ENCODE results near the gene SPATA31C1. TPM values are rescaled to one million over a fixed set of nuclear protein-coding genes. Genes with fewer than 3 reads are reported as not detected.

SPATA31C1 gene
- total RNA-seq, 1 experiment from 2014 or later: not detected

DNA sequence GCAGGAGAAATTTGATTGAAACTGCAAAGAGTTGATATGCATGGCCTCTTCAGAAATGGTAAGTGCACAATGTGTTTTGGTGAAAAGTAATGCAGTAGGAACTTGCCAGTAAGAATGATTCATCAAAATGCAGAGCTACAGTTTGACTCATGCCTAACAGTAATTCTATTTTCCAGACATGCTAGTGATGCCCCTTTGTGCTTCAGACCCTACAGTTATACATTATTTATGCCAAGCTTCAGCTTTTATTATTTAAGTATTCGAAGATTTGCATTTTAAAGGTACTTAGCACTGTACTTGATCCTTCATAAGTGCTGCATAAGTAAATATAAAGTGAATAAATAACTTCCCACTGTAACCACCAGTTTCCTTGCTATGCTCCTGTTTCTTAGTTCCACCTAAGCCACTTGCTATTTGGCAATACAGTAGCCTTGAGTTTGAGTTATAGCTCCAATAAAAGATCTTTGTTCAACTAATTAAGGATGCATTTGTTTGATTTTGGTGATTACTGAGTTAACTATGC lies 38.7 kb upstream of the SPATA31C1 start:
- Histone ChIP-seq H3K36me3 (ENCODE audit: control insufficient read depth in 1 of 2, insufficient read depth in 2 of 2, low read length in 2 of 2) (no peaks in the 10 kb centered on the region), H3K9ac (ENCODE audit: low read length) (no peak overlapping the region), H3K4me1 (ENCODE audit: control insufficient read depth in 1 of 2, insufficient read depth in 2 of 2, low read length in 2 of 2) (peaks cover 0 to 7% of the 10 kb centered on the region in 2 experiments; a peak in 2 of 4 replicates), H3K4me3 (replicated peaks in 1 of 2; ENCODE audit: low read depth in 1 of 2, low read length in 2 of 2) (no peak overlapping the region), H3K79me2 (ENCODE audit: insufficient read depth, low read length) (no peaks in the 10 kb centered on the region), H4K20me1 (ENCODE audit: insufficient read depth) (no peaks in the 10 kb centered on the region), H3K9me2 (ENCODE audit: insufficient read depth) (no peaks in the 10 kb centered on the region), H3K4me2 (ENCODE audit: low read length) (no peak overlapping the region), H3K9me3 (ENCODE audit: control insufficient read depth in 1 of 2, insufficient read depth in 1 of 2, low read depth in 1 of 2, low read length in 2 of 2) (peaks cover 0 to 6% of the 10 kb centered on the region in 2 experiments; a peak in 1 of 4 replicates), H3K27ac (ENCODE audit: low read depth, low read length) (no peak overlapping the region), H3K27me3 (ENCODE audit: insufficient read depth, low read length) (no peaks in the 10 kb centered on the region), H2AFZ (ENCODE audit: low read depth, low read length, poor library complexity, severe bottlenecking) (no peak overlapping the region)
- TF ChIP-seq JUND (IDR thresholded peaks at IDR 0.05): no peak
- no peak for TF ChIP-seq POLR2AphosphoS5 (IDR thresholded peaks at IDR 0.05; ENCODE audit: low read depth, low read length)
- no peak for TF ChIP-seq EZH2 (IDR thresholded peaks at IDR 0.05)
- no peak for TF ChIP-seq ELF1 (IDR thresholded peaks at IDR 0.05; ENCODE audit: borderline replicate concordance, low read depth)
- no peak for TF ChIP-seq SP1 (IDR thresholded peaks at IDR 0.05; ENCODE audit: low read depth)
- TF ChIP-seq, protein P1, sequence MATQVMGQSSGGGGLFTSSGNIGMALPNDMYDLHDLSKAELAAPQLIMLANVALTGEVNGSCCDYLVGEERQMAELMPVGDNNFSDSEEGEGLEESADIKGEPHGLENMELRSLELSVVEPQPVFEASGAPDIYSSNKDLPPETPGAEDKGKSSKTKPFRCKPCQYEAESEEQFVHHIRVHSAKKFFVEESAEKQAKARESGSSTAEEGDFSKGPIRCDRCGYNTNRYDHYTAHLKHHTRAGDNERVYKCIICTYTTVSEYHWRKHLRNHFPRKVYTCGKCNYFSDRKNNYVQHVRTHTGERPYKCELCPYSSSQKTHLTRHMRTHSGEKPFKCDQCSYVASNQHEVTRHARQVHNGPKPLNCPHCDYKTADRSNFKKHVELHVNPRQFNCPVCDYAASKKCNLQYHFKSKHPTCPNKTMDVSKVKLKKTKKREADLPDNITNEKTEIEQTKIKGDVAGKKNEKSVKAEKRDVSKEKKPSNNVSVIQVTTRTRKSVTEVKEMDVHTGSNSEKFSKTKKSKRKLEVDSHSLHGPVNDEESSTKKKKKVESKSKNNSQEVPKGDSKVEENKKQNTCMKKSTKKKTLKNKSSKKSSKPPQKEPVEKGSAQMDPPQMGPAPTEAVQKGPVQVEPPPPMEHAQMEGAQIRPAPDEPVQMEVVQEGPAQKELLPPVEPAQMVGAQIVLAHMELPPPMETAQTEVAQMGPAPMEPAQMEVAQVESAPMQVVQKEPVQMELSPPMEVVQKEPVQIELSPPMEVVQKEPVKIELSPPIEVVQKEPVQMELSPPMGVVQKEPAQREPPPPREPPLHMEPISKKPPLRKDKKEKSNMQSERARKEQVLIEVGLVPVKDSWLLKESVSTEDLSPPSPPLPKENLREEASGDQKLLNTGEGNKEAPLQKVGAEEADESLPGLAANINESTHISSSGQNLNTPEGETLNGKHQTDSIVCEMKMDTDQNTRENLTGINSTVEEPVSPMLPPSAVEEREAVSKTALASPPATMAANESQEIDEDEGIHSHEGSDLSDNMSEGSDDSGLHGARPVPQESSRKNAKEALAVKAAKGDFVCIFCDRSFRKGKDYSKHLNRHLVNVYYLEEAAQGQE (IDR thresholded peaks at IDR 0.05; ENCODE audit: low read depth): no peak
- TF ChIP-seq EGR1 (IDR thresholded peaks at IDR 0.05; ENCODE audit: low read depth): no peak
- TF ChIP-seq, protein P2, sequence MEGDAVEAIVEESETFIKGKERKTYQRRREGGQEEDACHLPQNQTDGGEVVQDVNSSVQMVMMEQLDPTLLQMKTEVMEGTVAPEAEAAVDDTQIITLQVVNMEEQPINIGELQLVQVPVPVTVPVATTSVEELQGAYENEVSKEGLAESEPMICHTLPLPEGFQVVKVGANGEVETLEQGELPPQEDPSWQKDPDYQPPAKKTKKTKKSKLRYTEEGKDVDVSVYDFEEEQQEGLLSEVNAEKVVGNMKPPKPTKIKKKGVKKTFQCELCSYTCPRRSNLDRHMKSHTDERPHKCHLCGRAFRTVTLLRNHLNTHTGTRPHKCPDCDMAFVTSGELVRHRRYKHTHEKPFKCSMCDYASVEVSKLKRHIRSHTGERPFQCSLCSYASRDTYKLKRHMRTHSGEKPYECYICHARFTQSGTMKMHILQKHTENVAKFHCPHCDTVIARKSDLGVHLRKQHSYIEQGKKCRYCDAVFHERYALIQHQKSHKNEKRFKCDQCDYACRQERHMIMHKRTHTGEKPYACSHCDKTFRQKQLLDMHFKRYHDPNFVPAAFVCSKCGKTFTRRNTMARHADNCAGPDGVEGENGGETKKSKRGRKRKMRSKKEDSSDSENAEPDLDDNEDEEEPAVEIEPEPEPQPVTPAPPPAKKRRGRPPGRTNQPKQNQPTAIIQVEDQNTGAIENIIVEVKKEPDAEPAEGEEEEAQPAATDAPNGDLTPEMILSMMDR (IDR thresholded peaks at IDR 0.05 in 2 of 3, conservative IDR thresholded peaks at IDR 0.05 in 1 of 3; ENCODE audit: borderline replicate concordance in 1 of 3, insufficient read depth in 1 of 3, low read depth in 2 of 3, low read length in 2 of 3): no peak
- no peak for TF ChIP-seq YY1 (IDR thresholded peaks at IDR 0.05; ENCODE audit: extremely low read depth, insufficient replicate concordance, low read depth, low read length)
- no peak for TF ChIP-seq FOSL1 (IDR thresholded peaks at IDR 0.05; ENCODE audit: low read depth)
- TF ChIP-seq, protein P3, sequence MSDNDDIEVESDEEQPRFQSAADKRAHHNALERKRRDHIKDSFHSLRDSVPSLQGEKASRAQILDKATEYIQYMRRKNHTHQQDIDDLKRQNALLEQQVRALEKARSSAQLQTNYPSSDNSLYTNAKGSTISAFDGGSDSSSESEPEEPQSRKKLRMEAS (IDR thresholded peaks at IDR 0.05): no peak
- no peak for TF ChIP-seq SIN3A (IDR thresholded peaks at IDR 0.05; ENCODE audit: low read depth)
- BruUV-seq (replicated peaks): no TSS peak
- CTCF ChIA-PET: no interaction called here
- ATAC-seq: no peak
- RAD21 ChIA-PET (ENCODE audit: low non-redundant PET in 1 of 2, low total read pairs in 2 of 2, uncharacterized antibody in 2 of 2, unreplicated experiment in 2 of 2): no interaction called here
- POLR2A ChIA-PET: no interaction called here
- no peak for DNase-seq (ENCODE audit: low read depth, low spot score)
- intact Hi-C loops (cut with micrococcal nuclease): no loop called here

All from HCT116 (cell line).